ENCODE results near the gene RNF125. TPM values are rescaled to one million over a fixed set of nuclear protein-coding genes. Genes with fewer than 3 reads are reported as not detected.

Gene RNF125
- total RNA-seq, 6 experiments from 2014 or later = 0.12 to 0.66 (median 0.22) TPM

DNA sequence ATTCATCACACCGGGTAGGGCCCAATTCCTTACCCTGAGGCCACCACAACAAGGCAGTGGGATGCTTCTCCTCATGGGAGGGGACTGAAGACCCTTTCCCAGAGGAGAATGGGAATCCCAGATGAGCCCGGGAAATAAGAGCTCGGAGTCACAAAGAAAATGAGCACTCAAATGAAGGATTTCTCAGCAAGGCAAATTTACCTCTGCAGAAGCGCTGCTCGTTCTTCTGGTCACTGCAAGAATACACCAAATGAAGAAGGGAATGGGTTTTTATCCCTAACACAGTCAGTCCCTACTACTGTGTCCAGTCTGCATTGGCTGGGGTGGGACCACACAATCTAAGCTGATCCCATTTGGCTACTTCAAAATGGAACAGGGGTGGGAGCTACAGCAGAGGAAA, 40.0 kb upstream of the RNF125 start:
- peaks cover 25% of the 10 kb centered on the region for H3K9me3 Mint-ChIP-seq
- H3K4me3 Mint-ChIP-seq = no peak overlapping the region
- H3K4me1 Mint-ChIP-seq (ENCODE audit: low read depth) = no peaks in the 10 kb centered on the region
- TF ChIP-seq, protein P1, sequence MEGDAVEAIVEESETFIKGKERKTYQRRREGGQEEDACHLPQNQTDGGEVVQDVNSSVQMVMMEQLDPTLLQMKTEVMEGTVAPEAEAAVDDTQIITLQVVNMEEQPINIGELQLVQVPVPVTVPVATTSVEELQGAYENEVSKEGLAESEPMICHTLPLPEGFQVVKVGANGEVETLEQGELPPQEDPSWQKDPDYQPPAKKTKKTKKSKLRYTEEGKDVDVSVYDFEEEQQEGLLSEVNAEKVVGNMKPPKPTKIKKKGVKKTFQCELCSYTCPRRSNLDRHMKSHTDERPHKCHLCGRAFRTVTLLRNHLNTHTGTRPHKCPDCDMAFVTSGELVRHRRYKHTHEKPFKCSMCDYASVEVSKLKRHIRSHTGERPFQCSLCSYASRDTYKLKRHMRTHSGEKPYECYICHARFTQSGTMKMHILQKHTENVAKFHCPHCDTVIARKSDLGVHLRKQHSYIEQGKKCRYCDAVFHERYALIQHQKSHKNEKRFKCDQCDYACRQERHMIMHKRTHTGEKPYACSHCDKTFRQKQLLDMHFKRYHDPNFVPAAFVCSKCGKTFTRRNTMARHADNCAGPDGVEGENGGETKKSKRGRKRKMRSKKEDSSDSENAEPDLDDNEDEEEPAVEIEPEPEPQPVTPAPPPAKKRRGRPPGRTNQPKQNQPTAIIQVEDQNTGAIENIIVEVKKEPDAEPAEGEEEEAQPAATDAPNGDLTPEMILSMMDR (IDR thresholded peaks at IDR 0.05) = no peak
- DNase-seq = no peak
- H3K27me3 Mint-ChIP-seq (ENCODE audit: insufficient read depth) = peaks cover 12% of the 10 kb centered on the region
- no peaks in the 10 kb centered on the region; the same call in none of the 2 replicates for H3K36me3 Mint-ChIP-seq (ENCODE audit: low read depth)
- no peak overlapping the region for H3K27ac Mint-ChIP-seq

DNA sequence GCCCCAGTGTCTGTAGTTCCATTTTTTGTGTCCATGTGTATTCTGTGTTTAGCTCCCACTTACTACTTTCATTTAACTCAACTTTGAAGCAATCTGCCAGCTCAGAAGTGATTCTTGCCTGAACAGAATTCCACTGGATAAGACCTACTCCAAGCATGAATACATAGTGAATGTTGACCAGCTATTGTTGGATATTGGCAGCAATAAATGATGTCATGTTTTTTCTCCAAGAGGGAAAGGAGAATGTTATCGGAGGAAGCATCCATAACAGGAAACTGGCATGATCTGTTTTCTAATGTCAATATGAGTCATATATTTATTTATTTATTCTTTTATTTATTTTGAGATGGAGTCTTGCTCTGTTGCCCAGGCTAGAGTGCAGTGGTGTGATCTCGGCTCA, 38.9 kb upstream of the RNF125 start:
- TF ChIP-seq, protein P1 (IDR thresholded peaks at IDR 0.05) = no peak
- H3K27me3 Mint-ChIP-seq (ENCODE audit: insufficient read depth) = peaks cover 8% of the 10 kb centered on the region; the same call in 1 of the 2 replicates
- no peaks in the 10 kb centered on the region; the same call in 1 of the 2 replicates for H3K36me3 Mint-ChIP-seq (ENCODE audit: low read depth)
- H3K4me1 Mint-ChIP-seq (ENCODE audit: low read depth) = no peaks in the 10 kb centered on the region
- H3K9me3 Mint-ChIP-seq = peaks cover 14% of the 10 kb centered on the region
- no peak for DNase-seq
- H3K4me3 Mint-ChIP-seq = no peak overlapping the region
- no peak overlapping the region for H3K27ac Mint-ChIP-seq

DNA sequence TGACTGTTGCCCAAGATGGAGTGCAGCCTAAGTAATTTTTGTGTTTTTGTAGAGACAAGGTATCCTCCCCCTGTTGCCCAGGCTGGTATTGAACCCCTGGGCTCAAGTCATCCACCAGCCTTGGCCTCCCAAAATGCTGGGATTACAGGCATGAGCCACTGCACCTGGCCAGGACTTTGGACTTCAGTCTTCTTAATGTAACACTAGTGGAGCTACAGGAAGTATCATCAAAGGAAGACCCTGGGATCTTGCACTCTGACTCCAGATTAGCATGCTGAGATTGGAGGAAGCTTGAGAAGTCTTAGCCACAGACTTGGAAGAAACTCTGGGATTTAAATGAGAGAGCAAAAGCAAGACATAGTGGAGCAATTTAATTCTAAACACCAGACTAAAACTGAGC, 37.8 kb upstream of the RNF125 start:
- peaks cover 5% of the 10 kb centered on the region for H3K27me3 Mint-ChIP-seq (ENCODE audit: insufficient read depth)
- H3K4me1 Mint-ChIP-seq (ENCODE audit: low read depth) = no peaks in the 10 kb centered on the region
- no peak overlapping the region for H3K27ac Mint-ChIP-seq
- DNase-seq = no peak
- H3K4me3 Mint-ChIP-seq = no peak overlapping the region
- no peaks in the 10 kb centered on the region; the same call in 1 of the 2 replicates for H3K36me3 Mint-ChIP-seq (ENCODE audit: low read depth)
- peaks cover 7% of the 10 kb centered on the region for H3K9me3 Mint-ChIP-seq
- TF ChIP-seq, protein P1 (IDR thresholded peaks at IDR 0.05) = no peak

DNA sequence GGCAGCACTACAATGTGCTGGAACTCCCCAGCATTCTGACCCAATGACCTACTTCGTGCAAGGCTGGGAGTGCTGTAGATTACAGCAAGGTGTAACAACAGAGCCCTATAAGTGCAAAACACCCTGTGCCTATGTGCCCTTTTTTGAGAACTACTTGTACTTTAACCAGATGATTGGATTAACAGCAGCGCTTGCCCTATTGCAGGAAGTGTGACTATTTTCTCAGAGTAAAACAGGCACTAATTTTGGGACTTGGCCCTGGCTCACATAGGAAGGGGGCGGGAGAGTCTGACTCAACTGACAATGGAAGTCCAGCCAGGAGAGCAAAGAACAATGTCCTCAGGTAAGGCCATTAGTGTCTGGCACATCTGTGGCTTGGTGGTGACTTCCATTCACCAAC, 35.6 kb upstream of the RNF125 start:
- Mint-ChIP-seq H3K4me3 (no peak overlapping the region), H3K4me1 (ENCODE audit: low read depth) (no peaks in the 10 kb centered on the region), H3K36me3 (ENCODE audit: low read depth) (no peaks in the 10 kb centered on the region; the same call in 1 of the 2 replicates), H3K9me3 (peaks cover 7% of the 10 kb centered on the region), H3K27me3 (ENCODE audit: insufficient read depth) (peaks cover 5% of the 10 kb centered on the region), H3K27ac (no peak overlapping the region)
- DNase-seq = no peak
- TF ChIP-seq, protein P1 (IDR thresholded peaks at IDR 0.05) = no peak

DNA sequence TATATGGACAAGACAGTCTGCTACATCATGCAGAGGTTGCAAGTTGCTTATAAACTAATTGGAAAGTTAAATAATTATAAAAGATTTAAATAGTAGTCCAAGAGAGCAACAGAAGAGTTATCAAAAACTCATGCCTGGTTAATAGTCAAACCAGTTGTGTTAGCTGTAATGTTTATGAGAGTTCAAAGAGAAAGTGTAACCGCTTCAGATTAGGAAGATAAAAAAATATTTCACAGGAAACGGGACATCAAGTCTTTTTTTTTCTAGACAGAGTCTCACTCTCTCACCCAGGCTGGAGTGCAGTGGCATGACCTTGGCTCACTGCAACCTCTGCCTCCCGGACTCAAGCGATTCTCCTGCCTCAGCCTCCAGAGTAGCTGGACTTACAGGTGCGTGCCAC, 34.6 kb upstream of the RNF125 start:
- Mint-ChIP-seq H3K27ac (no peak overlapping the region), H3K36me3 (ENCODE audit: low read depth) (no peaks in the 10 kb centered on the region; the same call in 1 of the 2 replicates), H3K4me3 (no peak overlapping the region), H3K9me3 (peaks cover 1% of the 10 kb centered on the region), H3K27me3 (ENCODE audit: insufficient read depth) (peaks cover 2% of the 10 kb centered on the region; the same call in 1 of the 2 replicates), H3K4me1 (ENCODE audit: low read depth) (no peaks in the 10 kb centered on the region)
- DNase-seq = no peak
- TF ChIP-seq, protein P1 (IDR thresholded peaks at IDR 0.05) = no peak

DNA sequence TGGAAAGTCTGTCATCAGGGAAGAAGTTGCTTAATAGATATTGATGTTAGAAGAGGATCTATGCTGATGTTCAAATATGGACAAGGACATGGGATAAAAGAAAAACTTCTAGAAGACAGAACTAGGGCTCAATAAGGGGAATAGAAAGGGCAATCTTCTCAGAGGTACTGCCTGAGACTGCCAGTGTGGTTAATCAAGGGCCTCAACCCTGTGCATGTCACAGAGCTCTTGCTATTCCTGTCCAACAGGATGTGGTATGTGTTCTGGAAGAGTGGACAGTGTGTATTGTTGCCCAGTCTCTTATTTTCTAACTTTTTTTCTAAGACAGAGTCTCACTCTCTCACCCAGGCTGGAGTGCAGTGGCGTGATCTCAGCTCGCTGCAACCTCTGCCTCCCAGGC, 27.8 kb upstream of the RNF125 start:
- Mint-ChIP-seq H3K27me3 (ENCODE audit: insufficient read depth) (peaks cover 9% of the 10 kb centered on the region), H3K27ac (no peak overlapping the region), H3K9me3 (no peaks in the 10 kb centered on the region), H3K4me1 (ENCODE audit: low read depth) (peaks cover 6% of the 10 kb centered on the region; the same call in 1 of the 2 replicates), H3K36me3 (ENCODE audit: low read depth) (no peaks in the 10 kb centered on the region), H3K4me3 (no peak overlapping the region)
- TF ChIP-seq, protein P1 (IDR thresholded peaks at IDR 0.05) = no peak
- DNase-seq = no peak
